ENCODE results near the gene SYS1. TPM values are rescaled to one million over a fixed set of nuclear protein-coding genes. Genes with fewer than 3 reads are reported as not detected.

Gene SYS1
- total and polyA plus RNA-seq, 2 experiments from 2014 or later: 7.9 to 21.5 TPM

DNA sequence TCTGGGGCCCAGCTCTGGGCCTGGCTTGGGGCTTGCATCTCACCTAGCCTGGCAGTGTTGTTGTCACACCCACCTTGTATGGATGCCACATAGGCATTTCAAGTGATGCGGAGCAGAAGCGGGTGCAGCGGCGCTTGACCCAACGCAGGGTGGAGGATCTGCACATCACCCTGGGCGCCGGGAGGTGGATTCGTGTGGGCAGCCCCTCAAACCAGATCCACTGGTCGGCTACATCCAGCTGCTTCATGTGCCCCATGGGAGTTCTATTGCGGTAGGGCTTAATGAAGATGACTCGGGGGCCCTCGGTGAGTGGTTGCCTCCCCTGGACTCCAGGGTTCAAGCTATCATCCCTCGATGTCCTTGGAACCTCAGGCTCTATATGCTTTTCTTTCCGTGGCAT is 12.0 kb downstream of the SYS1 start (continued):
- TF ChIP-seq, protein P1, sequence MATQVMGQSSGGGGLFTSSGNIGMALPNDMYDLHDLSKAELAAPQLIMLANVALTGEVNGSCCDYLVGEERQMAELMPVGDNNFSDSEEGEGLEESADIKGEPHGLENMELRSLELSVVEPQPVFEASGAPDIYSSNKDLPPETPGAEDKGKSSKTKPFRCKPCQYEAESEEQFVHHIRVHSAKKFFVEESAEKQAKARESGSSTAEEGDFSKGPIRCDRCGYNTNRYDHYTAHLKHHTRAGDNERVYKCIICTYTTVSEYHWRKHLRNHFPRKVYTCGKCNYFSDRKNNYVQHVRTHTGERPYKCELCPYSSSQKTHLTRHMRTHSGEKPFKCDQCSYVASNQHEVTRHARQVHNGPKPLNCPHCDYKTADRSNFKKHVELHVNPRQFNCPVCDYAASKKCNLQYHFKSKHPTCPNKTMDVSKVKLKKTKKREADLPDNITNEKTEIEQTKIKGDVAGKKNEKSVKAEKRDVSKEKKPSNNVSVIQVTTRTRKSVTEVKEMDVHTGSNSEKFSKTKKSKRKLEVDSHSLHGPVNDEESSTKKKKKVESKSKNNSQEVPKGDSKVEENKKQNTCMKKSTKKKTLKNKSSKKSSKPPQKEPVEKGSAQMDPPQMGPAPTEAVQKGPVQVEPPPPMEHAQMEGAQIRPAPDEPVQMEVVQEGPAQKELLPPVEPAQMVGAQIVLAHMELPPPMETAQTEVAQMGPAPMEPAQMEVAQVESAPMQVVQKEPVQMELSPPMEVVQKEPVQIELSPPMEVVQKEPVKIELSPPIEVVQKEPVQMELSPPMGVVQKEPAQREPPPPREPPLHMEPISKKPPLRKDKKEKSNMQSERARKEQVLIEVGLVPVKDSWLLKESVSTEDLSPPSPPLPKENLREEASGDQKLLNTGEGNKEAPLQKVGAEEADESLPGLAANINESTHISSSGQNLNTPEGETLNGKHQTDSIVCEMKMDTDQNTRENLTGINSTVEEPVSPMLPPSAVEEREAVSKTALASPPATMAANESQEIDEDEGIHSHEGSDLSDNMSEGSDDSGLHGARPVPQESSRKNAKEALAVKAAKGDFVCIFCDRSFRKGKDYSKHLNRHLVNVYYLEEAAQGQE (IDR thresholded peaks at IDR 0.05; ENCODE audit: unreplicated experiment): no peak
- TF ChIP-seq CREB1 (CRISPR knock-in tag; IDR thresholded peaks at IDR 0.05; ENCODE audit: low read depth): no peak
- TF ChIP-seq, protein P2, sequence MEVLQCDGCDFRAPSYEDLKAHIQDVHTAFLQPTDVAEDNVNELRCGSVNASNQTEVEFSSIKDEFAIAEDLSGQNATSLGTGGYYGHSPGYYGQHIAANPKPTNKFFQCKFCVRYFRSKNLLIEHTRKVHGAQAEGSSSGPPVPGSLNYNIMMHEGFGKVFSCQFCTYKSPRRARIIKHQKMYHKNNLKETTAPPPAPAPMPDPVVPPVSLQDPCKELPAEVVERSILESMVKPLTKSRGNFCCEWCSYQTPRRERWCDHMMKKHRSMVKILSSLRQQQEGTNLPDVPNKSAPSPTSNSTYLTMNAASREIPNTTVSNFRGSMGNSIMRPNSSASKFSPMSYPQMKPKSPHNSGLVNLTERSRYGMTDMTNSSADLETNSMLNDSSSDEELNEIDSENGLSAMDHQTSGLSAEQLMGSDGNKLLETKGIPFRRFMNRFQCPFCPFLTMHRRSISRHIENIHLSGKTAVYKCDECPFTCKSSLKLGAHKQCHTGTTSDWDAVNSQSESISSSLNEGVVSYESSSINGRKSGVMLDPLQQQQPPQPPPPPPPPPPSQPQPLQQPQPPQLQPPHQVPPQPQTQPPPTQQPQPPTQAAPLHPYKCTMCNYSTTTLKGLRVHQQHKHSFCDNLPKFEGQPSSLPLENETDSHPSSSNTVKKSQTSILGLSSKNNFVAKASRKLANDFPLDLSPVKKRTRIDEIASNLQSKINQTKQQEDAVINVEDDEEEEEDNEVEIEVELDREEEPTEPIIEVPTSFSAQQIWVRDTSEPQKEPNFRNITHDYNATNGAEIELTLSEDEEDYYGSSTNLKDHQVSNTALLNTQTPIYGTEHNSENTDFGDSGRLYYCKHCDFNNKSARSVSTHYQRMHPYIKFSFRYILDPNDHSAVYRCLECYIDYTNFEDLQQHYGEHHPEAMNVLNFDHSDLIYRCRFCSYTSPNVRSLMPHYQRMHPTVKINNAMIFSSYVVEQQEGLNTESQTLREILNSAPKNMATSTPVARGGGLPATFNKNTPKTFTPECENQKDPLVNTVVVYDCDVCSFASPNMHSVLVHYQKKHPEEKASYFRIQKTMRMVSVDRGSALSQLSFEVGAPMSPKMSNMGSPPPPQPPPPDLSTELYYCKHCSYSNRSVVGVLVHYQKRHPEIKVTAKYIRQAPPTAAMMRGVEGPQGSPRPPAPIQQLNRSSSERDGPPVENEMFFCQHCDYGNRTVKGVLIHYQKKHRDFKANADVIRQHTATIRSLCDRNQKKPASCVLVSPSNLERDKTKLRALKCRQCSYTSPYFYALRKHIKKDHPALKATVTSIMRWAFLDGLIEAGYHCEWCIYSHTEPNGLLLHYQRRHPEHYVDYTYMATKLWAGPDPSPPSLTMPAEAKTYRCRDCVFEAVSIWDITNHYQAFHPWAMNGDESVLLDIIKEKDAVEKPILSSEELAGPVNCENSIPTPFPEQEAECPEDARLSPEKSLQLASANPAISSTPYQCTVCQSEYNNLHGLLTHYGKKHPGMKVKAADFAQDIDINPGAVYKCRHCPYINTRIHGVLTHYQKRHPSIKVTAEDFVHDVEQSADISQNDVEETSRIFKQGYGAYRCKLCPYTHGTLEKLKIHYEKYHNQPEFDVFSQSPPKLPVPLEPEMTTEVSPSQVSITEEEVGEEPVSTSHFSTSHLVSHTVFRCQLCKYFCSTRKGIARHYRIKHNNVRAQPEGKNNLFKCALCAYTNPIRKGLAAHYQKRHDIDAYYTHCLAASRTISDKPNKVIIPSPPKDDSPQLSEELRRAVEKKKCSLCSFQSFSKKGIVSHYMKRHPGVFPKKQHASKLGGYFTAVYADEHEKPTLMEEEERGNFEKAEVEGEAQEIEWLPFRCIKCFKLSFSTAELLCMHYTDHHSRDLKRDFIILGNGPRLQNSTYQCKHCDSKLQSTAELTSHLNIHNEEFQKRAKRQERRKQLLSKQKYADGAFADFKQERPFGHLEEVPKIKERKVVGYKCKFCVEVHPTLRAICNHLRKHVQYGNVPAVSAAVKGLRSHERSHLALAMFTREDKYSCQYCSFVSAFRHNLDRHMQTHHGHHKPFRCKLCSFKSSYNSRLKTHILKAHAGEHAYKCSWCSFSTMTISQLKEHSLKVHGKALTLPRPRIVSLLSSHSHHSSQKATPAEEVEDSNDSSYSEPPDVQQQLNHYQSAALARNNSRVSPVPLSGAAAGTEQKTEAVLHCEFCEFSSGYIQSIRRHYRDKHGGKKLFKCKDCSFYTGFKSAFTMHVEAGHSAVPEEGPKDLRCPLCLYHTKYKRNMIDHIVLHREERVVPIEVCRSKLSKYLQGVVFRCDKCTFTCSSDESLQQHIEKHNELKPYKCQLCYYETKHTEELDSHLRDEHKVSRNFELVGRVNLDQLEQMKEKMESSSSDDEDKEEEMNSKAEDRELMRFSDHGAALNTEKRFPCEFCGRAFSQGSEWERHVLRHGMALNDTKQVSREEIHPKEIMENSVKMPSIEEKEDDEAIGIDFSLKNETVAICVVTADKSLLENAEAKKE (CRISPR knock-in tag; IDR thresholded peaks at IDR 0.05): no peak

DNA sequence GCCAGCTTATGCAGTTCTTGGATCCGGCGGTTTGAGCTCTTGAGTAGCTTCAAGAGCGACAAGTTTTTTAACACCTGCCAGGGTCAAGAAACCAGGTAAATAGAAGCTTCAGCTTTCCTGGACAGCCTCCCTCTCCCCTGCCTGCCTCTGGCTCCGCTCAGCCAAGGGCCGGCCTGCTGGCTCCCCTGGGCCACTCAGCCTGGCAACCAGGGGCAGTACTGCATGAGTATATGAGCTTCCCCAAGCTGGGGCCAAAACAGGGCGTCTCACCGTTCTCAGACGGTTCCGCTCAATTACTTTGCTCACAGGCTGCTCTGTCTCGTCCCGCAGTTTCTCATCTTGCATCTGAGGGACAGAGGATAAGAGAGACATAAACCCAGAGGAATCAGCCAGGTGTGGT is 14.3 kb downstream of the SYS1 start:
- TF ChIP-seq EZH2 (IDR thresholded peaks at IDR 0.05; ENCODE audit: low read depth, unreplicated experiment): no peak
- TF ChIP-seq JUNB (IDR thresholded peaks at IDR 0.05; ENCODE audit: unreplicated experiment): no peak
- peaks cover 10% of the 10 kb centered on the region for H3K27me3 Mint-ChIP-seq (ENCODE audit: insufficient read depth, low read depth, poor library complexity)
- H3K4me1 ChIP-seq (ENCODE audit: insufficient read depth): peaks cover 11% of the 10 kb centered on the region; the same call in 1 of the 2 replicates

More for the DNA sequence above, 14.3 kb downstream of the SYS1 start:
- H3K9me2 ChIP-seq (ENCODE audit: insufficient read depth): no peaks in the 10 kb centered on the region
- no peak overlapping the region for H3K4me3 ChIP-seq
- no peak overlapping the region for H3K4me2 ChIP-seq
- H3K79me2 ChIP-seq (replicated peaks; ENCODE audit: insufficient read depth): no peaks in the 10 kb centered on the region
- no peak overlapping the region for H2AFZ ChIP-seq
- peaks cover 12% of the 10 kb centered on the region for H3K27me3 ChIP-seq (ENCODE audit: insufficient read depth)
- no peaks in the 10 kb centered on the region for H4K20me1 ChIP-seq (replicated peaks; ENCODE audit: insufficient read depth)
- Mint-ChIP-seq H3K4me1 (peaks cover 16% of the 10 kb centered on the region), H3K27ac (no peak overlapping the region), H3K9me3 (no peaks in the 10 kb centered on the region), H3K4me3 (no peak overlapping the region), H3K36me3 (ENCODE audit: low read depth) (no peaks in the 10 kb centered on the region)
- no peaks in the 10 kb centered on the region for H3F3A ChIP-seq (replicated peaks; ENCODE audit: low read depth)
- DNase-seq (ENCODE audit: low spot score): no peak
- no peak for ATAC-seq
- no peaks in the 10 kb centered on the region for H3K36me3 ChIP-seq (ENCODE audit: insufficient read depth)
- H3K27ac ChIP-seq (ENCODE audit: low read depth): no peak overlapping the region
